Dedifferentiated amniotic fluid mesenchymal stem cell (primary cell): ENCODE data around the gene UBE3C.
"Not testable (repeated sequence)": the region's sequence is repeated elsewhere in the genome, so short reads cannot be mapped to it uniquely, and the experiment has no call there.

Experiments used
- DNase-seq: peaks from one replicate; pipeline ENCODE4 v3.0.0-alpha.2; 2016; ENCODE audit errors: extremely low spot score

UBE3C gene

DNA sequence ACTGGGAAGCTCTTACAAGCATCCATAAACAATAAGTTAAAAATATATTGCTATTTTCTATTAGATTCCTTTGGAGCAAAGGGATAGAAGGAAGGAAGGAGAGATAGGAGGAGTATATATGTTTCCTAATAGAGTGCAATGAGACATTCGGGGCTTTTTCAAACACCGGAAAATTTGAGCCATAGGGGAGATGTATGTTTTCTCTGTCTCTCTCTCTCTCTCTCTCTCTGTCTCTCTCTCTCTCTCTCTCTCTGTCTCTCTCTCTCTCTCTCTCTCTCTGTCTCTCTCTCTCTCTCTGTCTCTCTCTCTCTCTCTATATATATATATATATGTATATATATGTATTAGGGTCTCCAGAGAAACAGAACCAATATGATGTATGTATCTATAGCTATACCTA lies 7.9 kb upstream of the UBE3C start:
- not testable (repeated sequence) for DNase-seq

- no peak for DNase-seq
Observed at GRCh38 chr7:157132796-157133195, 5.9 kb upstream of the UBE3C start.

GRCh38 chr7:157133304-157133703 lies 5.4 kb upstream of the UBE3C start:
- no peak for DNase-seq

DNA sequence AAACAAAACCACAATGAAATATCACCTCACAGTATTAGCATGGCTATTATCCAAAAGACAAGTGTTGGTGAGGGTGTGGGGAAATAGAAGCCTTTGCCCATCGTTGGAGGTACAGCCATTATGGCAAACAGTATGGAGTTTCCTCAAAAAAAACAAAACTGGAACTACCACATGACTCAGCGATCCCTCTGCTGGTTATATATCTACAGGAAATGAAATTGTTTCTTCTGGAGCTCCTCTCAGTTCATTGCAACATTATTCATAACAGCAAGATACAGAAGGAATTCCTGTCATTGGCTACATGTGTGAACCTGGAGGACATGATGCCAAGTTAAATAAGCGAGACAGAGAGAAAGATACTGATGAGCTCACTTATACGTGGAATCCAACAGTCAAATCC lies 2.4 kb upstream of the UBE3C start:
- peak; percentile 66 for DNase-seq

- DNase-seq = no peak
Observed at GRCh38 chr7:157138101-157138423, 664 bp upstream of the UBE3C start.

DNA sequence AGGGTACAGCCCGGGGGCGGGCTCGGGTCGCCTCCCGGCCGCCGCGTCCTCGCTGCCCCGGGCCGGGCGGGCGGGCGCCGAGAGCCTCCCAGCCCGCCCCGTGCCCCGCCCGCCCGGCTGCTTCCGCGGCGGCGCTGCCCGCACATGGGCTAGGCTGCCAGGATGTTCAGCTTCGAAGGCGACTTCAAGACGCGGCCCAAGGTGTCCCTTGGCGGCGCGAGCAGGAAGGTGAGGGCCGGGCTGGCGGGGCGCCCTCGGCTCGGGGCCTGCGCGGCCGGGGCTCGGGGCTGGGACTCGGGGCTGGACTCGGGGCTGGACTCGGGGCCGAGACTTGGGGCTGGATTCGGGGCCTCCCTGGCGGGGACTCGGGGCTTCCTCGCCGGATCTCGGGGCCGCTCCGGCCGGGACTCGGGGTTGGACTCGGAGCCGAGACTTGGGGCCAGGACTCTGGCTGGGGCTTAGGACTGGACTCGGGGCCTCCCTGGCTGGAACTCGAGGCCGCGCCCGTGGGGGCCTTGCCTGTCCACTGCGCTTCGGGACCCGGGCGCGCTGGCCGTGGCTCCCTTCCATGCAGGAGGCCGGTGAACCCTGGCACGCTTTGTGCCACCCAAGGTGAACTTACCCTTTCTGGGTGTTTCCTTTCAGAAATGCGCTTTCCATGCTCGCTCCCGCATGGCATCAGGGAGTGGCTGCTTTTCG lies 534 bp downstream of the UBE3C start:
- no peak for DNase-seq

DNA sequence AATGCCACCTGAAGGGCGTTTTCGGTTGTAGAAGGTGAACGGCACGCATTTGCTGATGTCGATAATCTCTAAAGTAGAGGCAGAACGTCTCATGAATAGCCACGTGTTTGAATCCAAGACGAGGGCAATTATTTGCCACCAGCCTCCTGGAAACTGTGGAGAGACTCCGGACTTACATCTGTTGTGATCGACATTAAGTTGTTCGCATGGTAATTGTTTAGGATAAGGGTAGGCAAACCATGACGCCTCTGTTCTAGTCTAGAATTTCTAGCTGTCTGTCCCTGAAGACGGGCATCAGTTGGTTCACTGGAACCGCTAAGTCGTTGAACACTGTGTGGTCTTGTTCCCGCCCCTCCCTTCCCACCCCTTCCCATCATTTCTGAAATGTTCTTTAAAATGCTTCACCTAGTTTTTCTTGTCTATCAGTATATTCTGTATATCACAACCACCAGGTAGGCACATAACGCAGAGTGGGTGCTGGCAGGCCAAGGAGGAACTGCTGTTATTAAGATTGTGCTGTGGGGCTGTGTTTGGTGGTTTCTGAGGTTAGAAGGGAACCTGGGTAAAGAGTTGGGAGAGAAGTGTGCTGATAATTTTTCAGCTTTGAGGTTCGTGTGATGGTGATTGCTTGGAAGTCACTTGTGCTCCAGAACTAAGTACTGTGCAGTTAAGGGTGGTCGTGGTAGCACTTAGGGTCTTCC lies 1.2 kb downstream of the UBE3C start:
- DNase-seq = no peak

DNA sequence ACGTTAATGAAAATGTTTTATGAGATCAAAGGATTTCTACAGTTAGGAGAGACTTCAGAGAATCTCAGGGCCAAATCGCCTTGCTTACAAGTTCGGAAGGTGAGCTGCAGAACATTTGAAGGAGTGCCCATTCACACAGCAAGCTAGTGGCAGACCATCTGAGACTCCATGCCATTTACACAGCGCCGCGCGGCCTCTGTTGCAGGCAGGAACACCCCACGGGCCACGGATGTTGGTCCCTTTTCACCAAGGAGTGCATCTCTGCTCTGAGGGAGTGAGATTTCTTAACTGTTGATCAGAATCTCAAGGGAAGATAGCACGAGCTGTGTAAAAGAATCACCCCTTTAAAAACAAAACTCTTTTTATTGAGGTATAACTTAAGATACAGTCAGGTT lies 1.8 kb downstream of the UBE3C start:
- no peak for DNase-seq

GRCh38 chr7:157141525-157142060 lies 2.9 kb downstream of the UBE3C start:
- no peak for DNase-seq

- DNase-seq = no peak
Observed at GRCh38 chr7:157143788-157144187, 5.1 kb downstream of the UBE3C start.

DNA sequence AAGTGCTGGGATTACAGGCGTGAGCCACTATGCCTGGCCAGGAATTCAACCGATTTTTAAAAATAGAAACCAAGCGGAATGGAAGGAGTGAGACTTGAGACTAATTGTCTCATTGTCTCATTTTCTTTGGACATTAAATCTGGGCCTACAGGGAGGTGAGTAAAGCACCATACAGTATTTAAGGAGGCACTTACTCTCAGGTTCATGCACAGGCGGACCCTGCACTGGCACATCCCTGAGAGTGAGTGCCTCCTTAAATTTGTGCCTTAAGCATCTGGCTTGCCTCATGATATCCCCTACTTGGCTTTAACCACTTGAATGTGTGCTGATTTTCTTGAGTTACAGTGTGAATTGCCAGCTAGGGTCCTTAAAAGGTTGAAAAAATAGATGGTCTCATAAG lies 10.6 kb downstream of the UBE3C start:
- no peak for DNase-seq

GRCh38 chr7:157150882-157151281 lies 12.2 kb downstream of the UBE3C start:
- DNase-seq = no peak

DNA sequence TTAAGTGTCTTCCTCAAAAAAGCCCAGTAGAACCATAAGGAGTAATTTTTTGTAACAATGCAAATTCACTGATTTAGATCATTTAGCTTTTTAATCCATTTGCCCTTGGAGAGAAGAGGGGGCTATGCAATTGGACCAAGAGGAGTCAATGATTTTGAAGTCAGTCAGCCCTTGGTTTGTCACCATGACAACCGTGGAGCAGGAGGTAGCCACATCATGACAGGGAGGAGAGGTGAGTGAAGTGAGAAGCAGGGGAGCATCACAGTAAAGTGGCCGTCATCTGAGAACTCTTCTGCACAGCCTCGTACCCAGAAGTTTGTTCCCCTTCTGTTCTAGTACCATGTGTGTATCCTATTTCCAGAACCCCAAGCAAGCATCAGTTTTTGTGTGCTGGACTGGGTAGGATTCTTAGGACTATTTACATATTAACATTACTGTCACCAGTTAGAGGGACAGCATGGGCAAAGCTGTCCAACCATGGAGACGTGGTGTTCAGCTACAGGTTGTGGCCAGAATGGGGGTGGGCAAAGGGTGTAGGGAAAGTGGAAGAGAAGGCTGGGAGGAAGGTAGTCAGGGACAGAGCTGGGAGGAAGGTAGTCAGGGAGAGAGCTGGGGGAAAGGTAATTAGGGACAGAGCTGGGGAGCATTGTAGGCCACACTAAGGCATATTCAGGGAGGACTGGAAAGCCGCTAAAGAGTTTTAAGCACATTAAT lies 13.1 kb downstream of the UBE3C start:
- DNase-seq = no peak

DNA sequence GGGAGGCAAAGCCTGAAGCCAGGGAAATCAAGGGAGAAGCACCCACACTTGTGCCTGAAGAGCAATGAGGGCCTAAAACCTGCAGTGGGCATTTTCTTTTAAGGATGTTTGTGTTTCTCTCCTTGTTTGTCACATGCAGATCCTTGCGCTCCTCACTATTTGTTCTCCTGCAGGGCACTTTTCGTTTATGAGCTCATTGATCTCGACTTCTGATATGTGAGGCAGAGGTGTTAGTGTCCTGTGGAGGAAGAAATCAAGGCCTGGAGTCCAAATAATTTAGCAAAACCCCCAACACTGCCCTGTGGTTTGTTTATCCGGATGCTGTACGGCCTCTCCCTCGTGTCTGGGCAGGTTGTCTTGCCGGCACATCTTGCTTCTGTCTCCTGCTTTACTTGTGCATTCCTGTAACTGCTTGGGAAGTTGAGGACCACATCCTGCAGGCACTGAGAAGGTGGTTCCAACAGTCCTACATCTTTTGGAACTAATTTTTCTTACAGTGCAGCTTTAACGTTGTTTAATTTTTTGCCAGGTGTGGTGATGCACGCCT lies 13.7 kb downstream of the UBE3C start:
- no peak for DNase-seq

GRCh38 chr7:157153260-157153659 lies 14.5 kb downstream of the UBE3C start:
- DNase-seq = no peak

DNA sequence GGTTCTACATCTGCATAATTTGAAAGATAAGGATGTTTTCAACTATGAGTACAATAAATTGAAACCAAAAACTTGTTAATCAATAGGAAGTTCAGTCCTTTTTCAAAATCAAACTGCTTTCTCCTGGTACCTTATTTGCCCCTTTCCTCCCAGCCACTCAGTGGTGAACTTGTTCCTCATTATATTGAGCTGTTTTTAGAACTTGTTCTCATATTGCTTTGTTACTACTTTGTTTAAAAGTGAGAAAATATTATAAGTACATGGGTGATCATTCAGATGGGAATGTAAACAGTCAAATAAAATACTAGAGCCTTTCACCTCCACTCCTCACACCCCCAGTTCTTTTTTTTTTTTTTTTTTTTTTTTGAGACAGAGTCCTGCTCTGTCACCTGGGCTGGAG lies 17.2 kb downstream of the UBE3C start:
- no peak for DNase-seq

- no peak for DNase-seq
Observed at GRCh38 chr7:157158400-157158799, 19.7 kb downstream of the UBE3C start.

DNA sequence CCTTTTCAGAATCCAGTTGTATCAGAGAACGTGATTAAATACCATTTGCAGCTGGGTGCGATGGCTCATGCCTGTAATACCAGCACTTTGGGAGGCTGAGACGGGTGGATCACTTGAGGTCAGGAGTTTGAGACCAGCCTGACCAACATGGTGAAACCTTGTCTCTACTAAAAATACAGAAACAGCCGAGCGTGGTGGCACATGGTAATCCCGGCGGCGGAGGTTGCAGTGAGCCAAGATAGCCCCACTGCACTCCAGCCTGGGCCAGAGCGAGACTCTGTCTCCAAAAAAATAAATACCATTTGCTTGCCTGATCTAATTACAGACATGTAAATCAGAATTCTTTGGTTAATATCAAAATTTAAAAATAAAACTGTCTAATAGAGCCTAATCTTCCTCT lies 20.8 kb downstream of the UBE3C start:
- DNase-seq = not testable (repeated sequence)

DNA sequence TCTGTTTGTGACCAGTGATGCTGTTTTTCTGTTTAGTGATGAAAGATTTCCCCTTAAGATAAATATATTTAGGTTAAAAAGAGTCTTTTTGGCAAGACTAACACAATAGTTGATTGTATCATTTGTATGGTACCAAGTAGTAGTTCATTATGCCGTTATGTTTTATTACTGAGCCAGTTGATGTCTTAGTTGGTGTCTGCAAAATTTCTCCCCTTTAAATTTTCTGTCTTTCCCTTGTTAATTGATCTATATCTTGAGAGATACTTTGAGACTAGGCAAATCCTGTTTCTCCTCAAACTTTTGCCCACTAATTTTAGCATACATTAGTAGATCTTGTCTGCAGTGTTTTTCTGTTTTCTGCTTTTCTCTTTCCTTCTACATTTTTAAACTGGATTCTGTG lies 21.7 kb downstream of the UBE3C start:
- DNase-seq = no peak

DNA sequence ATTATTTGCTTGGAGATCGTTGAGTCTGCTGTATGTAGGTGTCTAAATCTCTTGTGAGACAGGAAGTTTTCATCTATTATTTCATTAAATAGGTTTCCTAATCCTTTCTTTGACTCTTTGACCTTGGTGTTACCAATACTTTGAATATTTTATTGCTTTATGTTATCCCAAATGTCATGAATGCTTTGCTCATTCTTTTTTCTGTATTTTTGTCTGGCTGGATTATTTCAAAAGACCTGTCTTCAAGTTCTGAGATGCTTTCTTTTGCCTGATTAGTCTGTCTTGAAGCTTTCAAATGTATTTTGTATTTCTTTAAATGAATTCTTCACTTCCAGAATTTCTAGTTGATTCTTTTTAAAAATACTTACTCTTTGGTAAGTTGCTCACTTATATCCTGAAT lies 27.3 kb downstream of the UBE3C start:
- DNase-seq = no peak

- no peak for DNase-seq
Observed at GRCh38 chr7:157168571-157168970, 29.8 kb downstream of the UBE3C start.

GRCh38 chr7:157176771-157177170 lies 38.0 kb downstream of the UBE3C start:
- DNase-seq = no peak
